Measurements from ENCODE around the gene PCARE. TPM values are rescaled to one million over a fixed set of nuclear protein-coding genes. Genes with fewer than 3 reads are reported as not detected.

PCARE gene
- polyA plus RNA-seq, 1 donor from 2014 or later: not detected

DNA sequence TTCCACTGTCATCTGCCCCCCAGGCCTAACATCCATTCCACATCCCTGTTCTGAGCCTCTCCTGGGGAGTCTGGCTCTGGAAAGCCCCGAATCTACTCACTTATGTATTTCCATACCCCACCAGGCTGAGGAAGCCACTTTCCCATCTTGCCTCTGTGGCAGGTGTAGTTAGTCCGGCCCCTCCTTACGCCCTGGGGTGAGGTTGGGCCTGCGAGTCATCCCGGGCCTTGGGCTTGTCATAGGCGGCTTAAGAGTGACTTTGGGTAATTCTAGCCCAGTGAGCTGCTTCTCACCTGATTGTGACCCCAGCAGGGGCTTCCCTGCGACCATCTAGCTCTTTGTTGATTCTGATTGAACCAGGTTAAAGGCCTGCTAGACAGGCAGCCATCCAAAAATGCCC lies 21.1 kb downstream of the PCARE start:
- Histone ChIP-seq H3K79me2 (replicated peaks; ENCODE audit: insufficient read depth, low read length) (no peaks in the 10 kb centered on the region), H3K27ac (ENCODE audit: low read length) (no peak overlapping the region), H3K4me2 (ENCODE audit: low read length) (no peak overlapping the region), H3K4me3 (ENCODE audit: low read length) (no peak overlapping the region), H3K9ac (ENCODE audit: low read length) (no peak overlapping the region), H3K27me3 (ENCODE audit: insufficient read depth, low read depth, low read length) (no peaks in the 10 kb centered on the region), H3K9me3 (ENCODE audit: low read length) (no peaks in the 10 kb centered on the region), H3F3A (ENCODE audit: insufficient read depth, low read length, poor library complexity, severe bottlenecking) (no peaks in the 10 kb centered on the region), H2AFZ (ENCODE audit: low read depth, low read length) (no peak overlapping the region), H4K20me1 (ENCODE audit: insufficient read depth) (no peaks in the 10 kb centered on the region), H3K9me2 (ENCODE audit: insufficient read depth, low read length) (no peaks in the 10 kb centered on the region), H3K36me3 (ENCODE audit: insufficient read depth, low read length) (no peaks in the 10 kb centered on the region)
- TF ChIP-seq POLR2AphosphoS5 (IDR thresholded peaks at IDR 0.05) (no peak), RAD21 (conservative IDR thresholded peaks at IDR 0.05) (no peak), TAF1 (IDR thresholded peaks at IDR 0.05; ENCODE audit: low read depth) (no peak), EZH2 (IDR thresholded peaks at IDR 0.05; ENCODE audit: borderline replicate concordance, insufficient read depth, low read length, poor library complexity, severe bottlenecking) (no peak), MXI1 (conservative IDR thresholded peaks at IDR 0.05; ENCODE audit: poor library complexity, severe bottlenecking) (no peak)
- TF ChIP-seq, protein P1, sequence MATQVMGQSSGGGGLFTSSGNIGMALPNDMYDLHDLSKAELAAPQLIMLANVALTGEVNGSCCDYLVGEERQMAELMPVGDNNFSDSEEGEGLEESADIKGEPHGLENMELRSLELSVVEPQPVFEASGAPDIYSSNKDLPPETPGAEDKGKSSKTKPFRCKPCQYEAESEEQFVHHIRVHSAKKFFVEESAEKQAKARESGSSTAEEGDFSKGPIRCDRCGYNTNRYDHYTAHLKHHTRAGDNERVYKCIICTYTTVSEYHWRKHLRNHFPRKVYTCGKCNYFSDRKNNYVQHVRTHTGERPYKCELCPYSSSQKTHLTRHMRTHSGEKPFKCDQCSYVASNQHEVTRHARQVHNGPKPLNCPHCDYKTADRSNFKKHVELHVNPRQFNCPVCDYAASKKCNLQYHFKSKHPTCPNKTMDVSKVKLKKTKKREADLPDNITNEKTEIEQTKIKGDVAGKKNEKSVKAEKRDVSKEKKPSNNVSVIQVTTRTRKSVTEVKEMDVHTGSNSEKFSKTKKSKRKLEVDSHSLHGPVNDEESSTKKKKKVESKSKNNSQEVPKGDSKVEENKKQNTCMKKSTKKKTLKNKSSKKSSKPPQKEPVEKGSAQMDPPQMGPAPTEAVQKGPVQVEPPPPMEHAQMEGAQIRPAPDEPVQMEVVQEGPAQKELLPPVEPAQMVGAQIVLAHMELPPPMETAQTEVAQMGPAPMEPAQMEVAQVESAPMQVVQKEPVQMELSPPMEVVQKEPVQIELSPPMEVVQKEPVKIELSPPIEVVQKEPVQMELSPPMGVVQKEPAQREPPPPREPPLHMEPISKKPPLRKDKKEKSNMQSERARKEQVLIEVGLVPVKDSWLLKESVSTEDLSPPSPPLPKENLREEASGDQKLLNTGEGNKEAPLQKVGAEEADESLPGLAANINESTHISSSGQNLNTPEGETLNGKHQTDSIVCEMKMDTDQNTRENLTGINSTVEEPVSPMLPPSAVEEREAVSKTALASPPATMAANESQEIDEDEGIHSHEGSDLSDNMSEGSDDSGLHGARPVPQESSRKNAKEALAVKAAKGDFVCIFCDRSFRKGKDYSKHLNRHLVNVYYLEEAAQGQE (IDR thresholded peaks at IDR 0.05; ENCODE audit: borderline replicate concordance): no peak

DNA sequence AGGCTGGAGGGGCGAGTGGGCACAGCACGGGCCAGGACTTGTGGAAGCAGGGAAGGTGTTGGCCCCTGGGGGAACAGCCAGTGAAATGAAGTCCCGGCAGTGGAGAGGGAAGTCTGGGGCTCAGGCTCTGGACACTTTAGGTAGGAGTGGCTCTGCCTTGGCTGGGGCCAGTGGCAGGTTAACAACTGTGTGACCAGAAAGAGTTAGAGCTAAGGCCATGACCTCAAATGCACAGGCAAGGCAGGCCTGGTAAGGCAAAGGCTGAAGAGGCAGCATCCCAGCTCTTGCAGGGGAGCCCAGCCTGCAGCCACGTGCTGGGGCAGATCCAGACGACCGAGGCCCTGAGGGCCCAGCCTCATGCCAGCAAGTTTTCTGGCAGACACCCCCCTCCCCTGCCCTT lies 21.5 kb downstream of the PCARE start:
- H3K27ac ChIP-seq (ENCODE audit: low read length): no peak overlapping the region
- H3K4me3 ChIP-seq (ENCODE audit: low read length): no peak overlapping the region
- H3K79me2 ChIP-seq (replicated peaks; ENCODE audit: insufficient read depth, low read length): no peaks in the 10 kb centered on the region
- no peak overlapping the region for H2AFZ ChIP-seq (ENCODE audit: low read depth, low read length)
- H3K9me3 ChIP-seq (ENCODE audit: low read length): no peaks in the 10 kb centered on the region
- no peak overlapping the region for H3K4me2 ChIP-seq (ENCODE audit: low read length)
- H3K36me3 ChIP-seq (ENCODE audit: insufficient read depth, low read length): no peaks in the 10 kb centered on the region
- H4K20me1 ChIP-seq (ENCODE audit: insufficient read depth): no peaks in the 10 kb centered on the region
- H3K9me2 ChIP-seq (ENCODE audit: insufficient read depth, low read length): no peaks in the 10 kb centered on the region
- no peak overlapping the region for H3K9ac ChIP-seq (ENCODE audit: low read length)
- H3F3A ChIP-seq (ENCODE audit: insufficient read depth, low read length, poor library complexity, severe bottlenecking): no peaks in the 10 kb centered on the region
- TF ChIP-seq SMC3 (conservative IDR thresholded peaks at IDR 0.05; ENCODE audit: poor library complexity) (no peak), EP300 (conservative IDR thresholded peaks at IDR 0.05; ENCODE audit: poor library complexity, severe bottlenecking) (no peak), MXI1 (conservative IDR thresholded peaks at IDR 0.05; ENCODE audit: poor library complexity, severe bottlenecking) (no peak), EZH2 (IDR thresholded peaks at IDR 0.05; ENCODE audit: borderline replicate concordance, insufficient read depth, low read length, poor library complexity, severe bottlenecking) (no peak), RAD21 (conservative IDR thresholded peaks at IDR 0.05) (no peak), TAF1 (IDR thresholded peaks at IDR 0.05; ENCODE audit: low read depth) (no peak), POLR2AphosphoS5 (IDR thresholded peaks at IDR 0.05) (no peak)
- TF ChIP-seq, protein P2, sequence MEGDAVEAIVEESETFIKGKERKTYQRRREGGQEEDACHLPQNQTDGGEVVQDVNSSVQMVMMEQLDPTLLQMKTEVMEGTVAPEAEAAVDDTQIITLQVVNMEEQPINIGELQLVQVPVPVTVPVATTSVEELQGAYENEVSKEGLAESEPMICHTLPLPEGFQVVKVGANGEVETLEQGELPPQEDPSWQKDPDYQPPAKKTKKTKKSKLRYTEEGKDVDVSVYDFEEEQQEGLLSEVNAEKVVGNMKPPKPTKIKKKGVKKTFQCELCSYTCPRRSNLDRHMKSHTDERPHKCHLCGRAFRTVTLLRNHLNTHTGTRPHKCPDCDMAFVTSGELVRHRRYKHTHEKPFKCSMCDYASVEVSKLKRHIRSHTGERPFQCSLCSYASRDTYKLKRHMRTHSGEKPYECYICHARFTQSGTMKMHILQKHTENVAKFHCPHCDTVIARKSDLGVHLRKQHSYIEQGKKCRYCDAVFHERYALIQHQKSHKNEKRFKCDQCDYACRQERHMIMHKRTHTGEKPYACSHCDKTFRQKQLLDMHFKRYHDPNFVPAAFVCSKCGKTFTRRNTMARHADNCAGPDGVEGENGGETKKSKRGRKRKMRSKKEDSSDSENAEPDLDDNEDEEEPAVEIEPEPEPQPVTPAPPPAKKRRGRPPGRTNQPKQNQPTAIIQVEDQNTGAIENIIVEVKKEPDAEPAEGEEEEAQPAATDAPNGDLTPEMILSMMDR (IDR thresholded peaks at IDR 0.05; ENCODE audit: poor library complexity, severe bottlenecking): no peak
- TF ChIP-seq, protein P1 (IDR thresholded peaks at IDR 0.05; ENCODE audit: borderline replicate concordance): no peak
- no peaks in the 10 kb centered on the region for H3K27me3 ChIP-seq (ENCODE audit: insufficient read depth, low read depth, low read length)

Data from neural cell (in vitro differentiated cells).